Epithelial cell of proximal tubule (primary cell): ENCODE results near the gene SNX18. TPM values are rescaled to one million over a fixed set of nuclear protein-coding genes. Genes with fewer than 3 reads are reported as not detected.

Experiments used
- DNase-seq: peaks from one replicate; pipeline ENCODE4 v3.0.0-alpha.2; 2011; ENCODE audit warnings: low read depth
- H3K4me3 ChIP-seq: 2 replicates; pipeline ENCODE4 v1.5.1; 2011; ENCODE audit warnings: low read depth, mild to moderate bottlenecking, low read length
- CTCF ChIP-seq: conservative IDR thresholded peaks from 2 replicates; pipeline ENCODE4 v1.5.1; 2012; ENCODE audit warnings: low read depth, mild to moderate bottlenecking, low read length
- total RNA-seq: library from RNA; depleted of rRNA; stranded (reverse); fragments of >200 nt; gene quantifications from 2 replicates; pipeline ENCODE4 v1.2.3, GENCODE V29; 2015

The SNX18 gene
- total RNA-seq, 1 donor from 2014 or later = 14.9 TPM

- no peak overlapping the region for H3K4me3 ChIP-seq
- TF ChIP-seq CTCF = no peak
- no peak for DNase-seq
These were observed 73.3 kb downstream of the SNX18 start for GRCh38 chr5:54590824-54591223.

DNA sequence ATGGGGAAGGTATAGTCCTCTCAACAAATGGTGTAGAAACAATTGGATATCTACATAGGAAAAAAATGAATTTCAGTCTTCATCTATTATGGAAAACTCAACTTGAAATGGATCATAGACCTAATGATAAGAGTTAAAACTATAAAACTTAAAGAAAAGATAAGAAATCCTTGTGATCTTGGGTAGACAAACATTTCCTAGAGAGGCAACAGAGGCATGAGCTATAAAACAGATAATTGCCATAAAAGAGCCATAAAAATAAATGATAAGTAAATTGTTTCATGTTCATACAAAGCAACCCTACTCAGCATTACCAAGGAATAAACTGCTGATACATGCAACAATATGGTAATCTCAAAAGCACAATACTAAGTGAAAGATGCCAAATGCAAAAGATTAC lies 76.2 kb downstream of the SNX18 start:
- no peak for TF ChIP-seq CTCF
- no peak overlapping the region for H3K4me3 ChIP-seq
- no peak for DNase-seq

DNA sequence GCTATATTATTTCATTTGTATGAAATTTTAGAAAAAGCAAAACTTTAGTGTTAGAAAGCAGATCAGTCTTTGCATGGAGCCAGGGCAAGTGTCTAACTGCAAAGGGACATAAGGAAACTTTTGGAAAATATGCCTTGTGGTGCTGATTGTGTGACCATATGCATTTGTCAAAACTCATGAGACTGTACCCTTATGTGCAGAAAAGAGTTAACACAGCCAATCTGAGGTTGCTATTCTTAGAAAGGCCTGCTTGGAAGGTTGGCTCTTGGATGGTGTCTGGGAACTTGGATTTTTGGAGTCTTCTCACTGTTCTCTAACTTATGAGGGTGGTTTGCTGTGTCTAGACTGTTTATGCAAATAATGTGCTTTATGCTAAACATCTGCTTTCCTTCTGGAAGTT lies 76.6 kb downstream of the SNX18 start:
- no peak overlapping the region for H3K4me3 ChIP-seq
- no peak for DNase-seq
- TF ChIP-seq CTCF = no peak

- H3K4me3 ChIP-seq = no peak overlapping the region
- TF ChIP-seq CTCF = no peak
- DNase-seq = no peak
These were observed 78.2 kb downstream of the SNX18 start for GRCh38 chr5:54595721-54596120.

Other genes with a start within 250 kb of the SNX18 start
- 1.9 and 3.0 TPM in 2 replicates for gene ARL15, start 207.2 kb upstream of the SNX18 start, total RNA-seq
- not detected in 2 replicates for gene HSPB3, start 62.1 kb upstream of the SNX18 start, total RNA-seq